ENCODE measurements around the gene DNAH10. TPM values are rescaled to one million over a fixed set of nuclear protein-coding genes. Genes with fewer than 3 reads are reported as not detected.

DNAH10 gene
- total RNA-seq, 1 donor from 2014 or later: not detected

- no peak for TF ChIP-seq CTCF (IDR thresholded peaks at IDR 0.05)
- H3K4me3 ChIP-seq: no peak overlapping the region
- no peaks in the 10 kb centered on the region for H3K27me3 ChIP-seq
- no peaks in the 10 kb centered on the region for H3K9me3 ChIP-seq
- intact Hi-C loops (cut with DNase I): no loop called here
- peaks cover 0 to 9% of the 10 kb centered on the region in 2 donors for H3K36me3 ChIP-seq
- no peak overlapping the region for H3K27ac ChIP-seq
- peaks cover 0 to 4% of the 10 kb centered on the region in 2 donors for H3K4me1 ChIP-seq
- no peak for DNase-seq (ENCODE audit: low spot score in 2 of 2)
Measured at GRCh38 chr12:123963821-123964220, 201.7 kb downstream of the DNAH10 start.

GRCh38 chr12:123965382-123965781, 203.3 kb downstream of the DNAH10 start:
- DNase-seq (ENCODE audit: low spot score in 2 of 2): no peak
- no peaks in the 10 kb centered on the region for H3K27me3 ChIP-seq
- H3K9me3 ChIP-seq: no peaks in the 10 kb centered on the region
- H3K36me3 ChIP-seq: peaks cover 0 to 9% of the 10 kb centered on the region in 2 donors
- TF ChIP-seq CTCF (IDR thresholded peaks at IDR 0.05): no peak
- peaks cover 4 to 11% of the 10 kb centered on the region in 2 donors for H3K4me1 ChIP-seq
- H3K27ac ChIP-seq: no peak overlapping the region
- intact Hi-C loops (cut with DNase I): no loop called here
- no peak overlapping the region for H3K4me3 ChIP-seq

DNA sequence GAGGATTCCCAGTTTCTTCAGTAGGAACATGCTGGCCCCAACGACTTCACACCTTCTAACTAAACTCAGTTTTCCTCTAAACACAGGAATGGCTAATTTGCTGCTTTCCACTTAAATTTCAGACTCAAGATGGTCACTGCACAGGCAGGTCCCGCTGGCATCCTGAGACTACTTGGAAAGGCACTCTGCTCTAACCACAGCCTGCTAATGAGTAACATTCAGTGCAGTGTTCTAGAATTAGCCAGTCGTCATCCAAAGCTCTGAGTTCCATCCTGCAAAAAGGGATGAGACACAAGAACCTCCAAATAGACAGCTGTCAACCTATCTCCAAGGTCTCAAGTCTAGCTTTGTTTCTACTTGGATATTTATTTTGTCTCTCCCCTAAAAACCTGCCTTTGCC, 204.5 kb downstream of the DNAH10 start:
- H3K4me3 ChIP-seq: no peak overlapping the region
- H3K36me3 ChIP-seq: peaks cover 0 to 9% of the 10 kb centered on the region in 2 donors
- no peak for TF ChIP-seq CTCF (IDR thresholded peaks at IDR 0.05)
- no peaks in the 10 kb centered on the region for H3K27me3 ChIP-seq
- H3K27ac ChIP-seq: no peak overlapping the region
- no peaks in the 10 kb centered on the region for H3K9me3 ChIP-seq
- intact Hi-C loops (cut with DNase I): no loop called here
- H3K4me1 ChIP-seq: peaks cover 4 to 16% of the 10 kb centered on the region in 2 donors
- no peak for DNase-seq (ENCODE audit: low spot score in 2 of 2)

DNA sequence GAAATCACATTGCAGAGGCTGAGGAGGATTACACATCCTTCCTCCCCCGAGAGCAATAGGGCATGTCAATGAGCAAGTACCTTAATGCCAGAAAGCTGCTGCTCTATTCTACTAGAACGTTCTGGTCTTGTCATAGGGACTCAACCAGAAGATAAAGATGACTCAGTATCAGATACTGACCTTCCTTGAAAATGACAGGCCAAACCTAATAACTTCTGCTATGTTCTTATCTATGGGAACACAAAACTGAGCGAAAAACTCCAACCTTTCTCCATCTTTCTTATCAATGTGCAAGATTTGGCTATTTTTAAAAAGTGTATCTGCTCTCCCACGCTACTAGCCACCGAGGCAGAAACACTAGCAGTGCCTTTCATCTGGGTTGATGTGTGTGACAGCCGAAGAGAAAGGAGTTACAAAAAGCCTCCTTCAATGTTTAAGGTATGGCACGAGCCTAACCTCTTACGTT, 205.1 kb downstream of the DNAH10 start:
- Histone ChIP-seq H3K27me3 (no peaks in the 10 kb centered on the region), H3K4me1 (peaks cover 4 to 16% of the 10 kb centered on the region in 2 donors), H3K4me3 (no peak overlapping the region), H3K36me3 (peaks cover 0 to 9% of the 10 kb centered on the region in 2 donors), H3K9me3 (no peaks in the 10 kb centered on the region), H3K27ac (no peak overlapping the region)
- intact Hi-C loops (cut with DNase I): no loop called here
- DNase-seq (ENCODE audit: low spot score in 2 of 2): no peak
- no peak for TF ChIP-seq CTCF (IDR thresholded peaks at IDR 0.05)

GRCh38 chr12:123971449-123971769, 209.3 kb downstream of the DNAH10 start:
- H3K9me3 ChIP-seq: no peaks in the 10 kb centered on the region

More at GRCh38 chr12:123971449-123971769, 209.3 kb downstream of the DNAH10 start:
- TF ChIP-seq CTCF (IDR thresholded peaks at IDR 0.05): no peak
- intact Hi-C loops (cut with DNase I): loop anchor here (5.0 kb wide), 3 partner anchors 214 to 1744 kb away; partner anchors contain the start of genes DIABLO and NCOR2
- peak overlapping the region; percentile 72 to 91 for H3K4me3 ChIP-seq
- H3K27ac ChIP-seq: peak overlapping the region; percentile 97
- no peak for DNase-seq (ENCODE audit: low spot score in 2 of 2)
- peaks cover 4 to 25% of the 10 kb centered on the region in 2 donors for H3K4me1 ChIP-seq
- peaks cover 0 to 5% of the 10 kb centered on the region in 2 donors for H3K36me3 ChIP-seq
- no peaks in the 10 kb centered on the region for H3K27me3 ChIP-seq
